K562 (cell line): ENCODE data around the gene NSMCE1.

ENCODE experiments used
- HSF4 ChIP-seq: fragments of 250-450 bp; sonication (Bioruptor Pico); IDR thresholded peaks from 2 replicates; pipeline ENCODE4 v2.1.2; 2022; ENCODE audit warnings: mild to moderate bottlenecking, moderate library complexity, borderline replicate concordance
- NUFIP1 ChIP-seq: fragments of 450-650 bp; IDR thresholded peaks from 2 replicates; pipeline ENCODE4 v1.6.1; 2018; ENCODE audit not compliant: partially characterized antibody

GRCh38 chr16:27242398-27242797 is 26.2 kb downstream of the NSMCE1 start:
- TF ChIP-seq HSF4 (CRISPR knock-in tag) = no peak
- TF ChIP-seq NUFIP1 = no peak
